HL-60/S4 (cell line): ENCODE results near the gene IGFBP7.
"Not testable (repeated sequence)": the region's sequence is repeated elsewhere in the genome, so short reads cannot be mapped to it uniquely, and the experiment has no call there.

ENCODE experiments used
- in situ Hi-C: fragments of 300-500 bp; cut with MboI; formaldehyde crosslinking; loops from 2 replicates; pipeline ENCODE4 v1.14.3; 2022; ENCODE audit warnings: low sequenced_read_pairs

The IGFBP7 gene

GRCh38 chr4:57076646-57077045 lies 33.5 kb downstream of the IGFBP7 start:
- in situ Hi-C loops: no loop called here

DNA sequence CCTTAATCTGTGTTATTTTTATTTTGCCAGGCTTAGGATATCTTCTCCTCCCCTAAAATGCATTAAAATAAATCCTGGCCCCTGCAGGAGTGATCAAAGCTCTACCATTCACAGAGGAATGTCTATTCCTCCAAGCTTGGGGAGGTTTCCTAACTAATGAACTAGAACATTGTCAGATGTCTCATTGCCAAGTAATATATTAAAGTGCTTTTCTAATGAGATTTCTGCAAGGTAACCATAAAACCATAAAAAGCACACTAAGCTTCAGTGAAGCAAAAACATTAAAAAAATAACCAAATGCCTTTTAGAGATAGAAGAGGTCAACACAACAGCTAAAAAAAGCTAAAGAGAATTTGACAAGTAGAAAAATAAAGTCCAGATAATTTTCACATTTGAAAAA lies 34.8 kb downstream of the IGFBP7 start:
- in situ Hi-C loops: no loop called here

DNA sequence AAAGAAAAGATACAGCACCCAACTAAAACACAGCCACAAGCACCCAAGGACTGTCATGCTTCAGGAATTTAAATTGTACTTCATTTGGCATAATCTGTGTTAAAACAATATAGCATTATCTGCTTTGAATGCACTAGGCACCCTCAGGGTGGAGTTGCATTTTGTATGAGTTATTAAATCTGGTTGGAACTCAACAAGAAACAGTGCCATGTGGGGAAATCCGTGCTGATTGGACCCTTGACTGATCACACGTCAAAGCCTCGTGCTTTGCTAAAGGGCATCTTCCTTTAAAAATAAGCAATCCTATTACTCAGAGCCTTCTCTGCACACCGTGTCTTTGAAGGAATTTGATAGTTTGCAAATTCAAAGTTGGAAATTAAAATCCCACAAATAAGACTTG lies 35.4 kb downstream of the IGFBP7 start:
- in situ Hi-C loops: no loop called here

DNA sequence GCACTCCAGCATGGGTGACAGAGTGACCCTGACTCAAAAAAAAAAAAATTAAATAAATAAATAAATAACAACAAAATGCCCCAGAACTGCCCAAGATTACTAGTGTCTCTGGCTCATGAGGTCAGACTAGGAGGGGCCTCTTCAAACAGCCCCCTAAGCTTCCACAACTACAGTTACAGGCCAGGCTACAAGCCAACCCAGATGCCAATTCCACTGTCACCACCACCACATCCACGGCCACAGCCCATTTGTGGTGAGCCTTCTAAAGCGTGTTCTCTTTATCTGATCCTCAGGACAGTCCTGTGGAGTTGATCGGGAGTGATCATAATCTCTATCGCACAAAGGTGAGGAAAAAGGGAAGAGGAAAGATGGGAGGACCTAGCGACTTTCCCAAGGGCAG lies 36.6 kb downstream of the IGFBP7 start:
- in situ Hi-C loops: no loop called here

DNA sequence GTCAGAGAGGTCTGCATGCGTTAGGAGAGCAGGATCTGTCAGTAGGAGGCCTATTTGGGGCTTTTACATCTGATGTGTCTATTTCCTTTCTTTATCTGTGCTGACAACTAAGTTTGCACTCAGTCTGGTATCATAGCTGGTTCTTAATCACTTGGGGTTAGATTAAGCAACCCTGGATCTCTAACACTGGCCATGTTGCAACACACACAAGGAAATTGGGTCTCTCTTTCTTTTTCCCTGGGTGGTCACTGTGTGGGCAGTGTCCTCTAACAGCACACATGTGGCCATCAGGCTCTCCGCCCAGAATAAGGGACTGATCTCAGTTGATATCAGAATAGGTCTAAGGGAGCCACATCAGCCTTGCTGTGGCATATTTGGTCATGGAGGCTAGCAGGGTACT lies 38.9 kb downstream of the IGFBP7 start:
- in situ Hi-C loops: no loop called here

- in situ Hi-C loops: no loop called here
These were observed 39.7 kb downstream of the IGFBP7 start for GRCh38 chr4:57070461-57070860.

DNA sequence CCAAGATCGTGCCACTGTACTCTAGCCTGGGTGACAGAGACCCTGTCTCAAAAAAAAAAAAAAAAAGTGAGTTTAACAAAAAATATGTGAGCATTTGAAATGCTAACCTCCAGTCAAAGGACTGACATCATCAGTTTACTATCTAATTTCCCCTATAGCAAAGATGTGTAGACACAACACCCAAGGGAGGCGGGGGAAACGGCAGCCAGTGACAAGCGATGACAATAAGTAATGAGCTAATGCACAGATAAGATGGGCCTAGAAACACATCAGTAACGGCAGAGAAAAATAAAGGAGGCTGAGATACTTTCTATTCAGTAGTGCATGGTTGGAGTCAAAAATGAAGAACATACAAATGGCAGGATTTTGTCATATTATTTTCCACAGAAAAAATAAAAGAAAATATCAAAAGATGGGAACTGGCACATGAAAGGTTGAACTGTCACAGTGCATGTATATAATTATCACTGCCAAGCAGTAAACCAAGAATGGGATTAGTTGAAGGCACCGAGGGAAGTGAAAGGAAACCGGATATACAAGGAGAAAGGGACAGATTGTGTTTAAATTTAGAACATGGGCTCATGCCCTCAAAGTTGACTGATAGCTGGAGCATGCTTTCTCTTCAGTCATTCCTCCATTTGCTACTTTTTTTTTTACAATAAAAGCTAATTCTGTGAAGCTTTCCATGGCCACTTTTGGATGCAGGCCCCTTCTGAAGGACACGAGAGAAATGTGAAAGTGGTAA lies 41.8 kb downstream of the IGFBP7 start:
- in situ Hi-C loops: no loop called here

- in situ Hi-C loops: no loop called here
These were observed 44.3 kb downstream of the IGFBP7 start for GRCh38 chr4:57065730-57066482.

- in situ Hi-C loops: no loop called here
These were observed 45.1 kb downstream of the IGFBP7 start for GRCh38 chr4:57064811-57065711.

DNA sequence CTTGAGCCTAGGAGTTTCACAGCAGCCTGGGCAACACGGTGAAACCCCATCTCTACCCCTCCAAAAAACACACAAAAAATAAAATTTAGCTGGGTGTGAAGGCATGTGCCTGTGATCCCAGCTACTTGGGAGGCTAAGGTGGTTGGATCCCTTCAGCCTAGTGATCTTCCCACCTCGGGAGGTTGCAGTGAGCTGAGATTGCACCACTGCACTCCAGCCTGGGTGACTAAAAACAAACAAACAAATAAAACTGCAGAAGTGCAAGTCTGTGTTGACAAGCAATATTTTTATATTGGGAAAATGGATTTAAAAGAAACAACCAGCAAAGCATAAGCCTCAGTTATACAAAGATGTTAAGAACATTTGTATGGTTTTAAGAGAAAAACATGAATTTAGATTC lies 46.1 kb downstream of the IGFBP7 start:
- in situ Hi-C loops: no loop called here

GRCh38 chr4:57063518-57063917 lies 46.7 kb downstream of the IGFBP7 start:
- in situ Hi-C loops: no loop called here

DNA sequence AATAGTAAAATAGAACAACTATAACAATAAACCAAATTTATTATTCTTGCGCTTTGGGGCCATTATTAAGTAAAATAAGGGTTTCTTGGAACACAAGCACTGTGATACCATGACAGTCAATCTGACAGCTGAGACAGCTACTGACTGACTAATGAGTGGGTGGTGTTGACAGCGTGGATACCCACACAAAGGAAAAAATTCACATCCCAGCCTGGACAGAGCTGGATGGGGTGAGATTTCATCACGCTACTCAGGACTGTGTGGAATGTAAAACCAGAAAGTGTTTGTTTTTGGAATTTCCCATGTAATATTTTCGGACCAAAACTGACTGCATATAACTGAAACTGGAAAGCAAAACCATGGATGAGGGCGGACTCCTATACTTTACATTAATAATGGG lies 48.8 kb downstream of the IGFBP7 start:
- in situ Hi-C loops: no loop called here

DNA sequence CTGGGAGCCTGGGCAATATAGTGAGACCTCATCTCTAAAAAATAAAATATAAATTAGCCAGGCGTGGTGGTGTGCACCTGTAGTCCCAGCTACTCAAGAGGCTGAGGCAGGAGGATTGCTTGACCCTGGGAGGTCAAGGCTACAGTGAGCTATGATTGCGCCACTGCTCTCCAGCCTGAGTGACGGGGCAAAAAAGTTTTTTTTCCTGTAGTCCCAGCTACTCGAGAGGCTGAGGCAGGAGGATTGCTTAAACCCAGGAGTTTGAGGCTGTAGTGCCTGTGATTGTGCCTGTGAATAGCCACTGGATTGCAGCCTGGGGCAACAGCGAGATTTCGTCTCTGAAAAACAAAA lies 49.5 kb downstream of the IGFBP7 start:
- in situ Hi-C loops: not testable (repeated sequence)

- in situ Hi-C loops: no loop called here
These were observed 50.1 kb downstream of the IGFBP7 start for GRCh38 chr4:57059890-57060716.

- in situ Hi-C loops: no loop called here
These were observed 54.3 kb downstream of the IGFBP7 start for GRCh38 chr4:57055886-57056285.

- in situ Hi-C loops: no loop called here
These were observed 56.7 kb downstream of the IGFBP7 start for GRCh38 chr4:57053508-57053907.

- in situ Hi-C loops: no loop called here
These were observed 58.7 kb downstream of the IGFBP7 start for GRCh38 chr4:57051524-57051923.

DNA sequence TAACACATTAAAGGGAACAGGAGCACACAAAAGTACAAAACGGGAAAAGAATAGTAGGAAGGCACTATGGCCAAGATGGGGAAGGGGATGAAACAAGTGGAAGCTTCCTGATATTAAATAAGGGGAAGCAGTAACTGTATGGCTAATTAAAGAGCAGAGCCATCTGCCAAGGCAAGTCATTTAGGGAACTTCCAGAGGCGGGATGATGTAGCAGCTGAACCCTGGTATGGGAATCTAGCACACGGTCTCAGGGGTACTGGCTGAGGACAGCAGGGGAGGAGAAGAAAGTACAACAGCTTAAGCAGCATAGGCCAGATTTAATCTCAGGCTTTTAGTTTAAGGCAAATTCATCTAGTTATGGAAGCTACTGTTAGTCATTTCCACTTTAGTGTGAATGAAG lies 59.1 kb downstream of the IGFBP7 start:
- in situ Hi-C loops: no loop called here

GRCh38 chr4:57048590-57049304 lies 61.4 kb downstream of the IGFBP7 start:
- in situ Hi-C loops: no loop called here

GRCh38 chr4:57047046-57047445 lies 63.1 kb downstream of the IGFBP7 start:
- in situ Hi-C loops: not testable (repeated sequence)
